ENCODE data around the gene MEIKIN. TPM values are rescaled to one million over a fixed set of nuclear protein-coding genes. Genes with fewer than 3 reads are reported as not detected.

The MEIKIN gene
- total and polyA plus RNA-seq, 2 of the 13 experiments (the other 11 are each of a cell fraction or from before 2014, with no cell fraction given): not detected

- no peaks in the 10 kb centered on the region for H3K27me3 ChIP-seq (ENCODE audit: control insufficient read depth in 1 of 2, insufficient read depth in 2 of 2, low read length in 2 of 2)
- no peaks in the 10 kb centered on the region for H3K79me2 ChIP-seq (ENCODE audit: insufficient read depth, low read length)
- WGBS (ENCODE audit: low lambda C conversion rate): 95% methylated on average over 8 of the region's 8 CpGs
- H2AFZ ChIP-seq (ENCODE audit: low read length): no peak overlapping the region
- CTCF ChIA-PET (ENCODE audit: low intra/inter-chr PET ratio, low total read pairs): no interaction called here
- H3K4me2 ChIP-seq (ENCODE audit: low read depth, low read length): no peak overlapping the region
- DNase-seq (ENCODE audit: low spot score) (no peak), FAIRE-seq (no peak), ATAC-seq (no peak)
- POLR2A ChIA-PET: no interaction called here
- no TSS peak for BruUV-seq (replicated peaks)
- H4K20me1 ChIP-seq (ENCODE audit: insufficient read depth, low read length): no peaks in the 10 kb centered on the region
- TF ChIP-seq ZNF10 (CRISPR knock-in tag; IDR thresholded peaks at IDR 0.05; ENCODE audit: borderline replicate concordance, low read depth) (no peak), MAFK (conservative IDR thresholded peaks at IDR 0.05 in 1 of 2, IDR thresholded peaks at IDR 0.05 in 1 of 2; ENCODE audit: low read length in 2 of 2) (peak; percentile 25 to 63; a peak in 2 of 4 replicates), SIN3B (IDR thresholded peaks at IDR 0.05; ENCODE audit: low read length) (no peak), ZNF720 (CRISPR knock-in tag; IDR thresholded peaks at IDR 0.05) (no peak), ZNF460 (CRISPR knock-in tag; IDR thresholded peaks at IDR 0.05; ENCODE audit: borderline replicate concordance) (no peak), ZNF691 (CRISPR knock-in tag; IDR thresholded peaks at IDR 0.05; ENCODE audit: borderline replicate concordance, low read depth) (no peak), KLF15 (CRISPR knock-in tag; IDR thresholded peaks at IDR 0.05; ENCODE audit: borderline replicate concordance) (no peak), MAFF (IDR thresholded peaks at IDR 0.05; ENCODE audit: low read depth, low read length) (peak; percentile 31; the same call in 1 of the 2 replicates), JDP2 (CRISPR knock-in tag; IDR thresholded peaks at IDR 0.05; ENCODE audit: borderline replicate concordance) (no peak), FUBP1 (CRISPR knock-in tag; IDR thresholded peaks at IDR 0.05; ENCODE audit: borderline replicate concordance) (no peak), ZNF891 (CRISPR knock-in tag; IDR thresholded peaks at IDR 0.05) (no peak), ZNF839 (CRISPR knock-in tag; IDR thresholded peaks at IDR 0.05; ENCODE audit: borderline replicate concordance) (no peak)
- no peak overlapping the region for H3K9ac ChIP-seq (ENCODE audit: insufficient read depth, low read depth, low read length)
- no peak overlapping the region for H3K4me3 ChIP-seq (replicated peaks in 1 of 3; ENCODE audit: insufficient read depth in 1 of 3, low read depth in 2 of 3, low read length in 3 of 3)
- H3K36me3 ChIP-seq (replicated peaks in 1 of 2; ENCODE audit: control insufficient read depth in 1 of 2, insufficient read depth in 2 of 2, low read length in 2 of 2): no peaks in the 10 kb centered on the region
- in situ Hi-C loops (cut with HindIII; ENCODE audit: extremely low pct_ligation_motif_present, low pct_unique_long_range_greater_than_20kb) (no loop called here), intact Hi-C loops (cut with micrococcal nuclease; ENCODE audit: unreplicated experiment) (no loop called here)
- peaks cover 6% of the 10 kb centered on the region; the same call in 1 of the 2 replicates for H3K4me1 ChIP-seq (ENCODE audit: insufficient read depth, low read length)
- H3K27ac ChIP-seq (ENCODE audit: extremely low read length, insufficient read depth, low read length): no peak overlapping the region
- H3K9me3 ChIP-seq (ENCODE audit: low read length): no peaks in the 10 kb centered on the region
Observed at GRCh38 chr5:131984956-131985665, 39.6 kb upstream of the MEIKIN start.
